HG03442 (cell line): ENCODE data around the gene ABCC1.

Source experiments
- ATAC-seq: cut with Tn5 transposase; IDR thresholded peaks from one replicate; pipeline ENCODE4 v1.9.1; 2021; ENCODE audit warnings: mild to moderate bottlenecking, moderate library complexity; ENCODE audit not compliant: unreplicated experiment

Gene ABCC1

DNA sequence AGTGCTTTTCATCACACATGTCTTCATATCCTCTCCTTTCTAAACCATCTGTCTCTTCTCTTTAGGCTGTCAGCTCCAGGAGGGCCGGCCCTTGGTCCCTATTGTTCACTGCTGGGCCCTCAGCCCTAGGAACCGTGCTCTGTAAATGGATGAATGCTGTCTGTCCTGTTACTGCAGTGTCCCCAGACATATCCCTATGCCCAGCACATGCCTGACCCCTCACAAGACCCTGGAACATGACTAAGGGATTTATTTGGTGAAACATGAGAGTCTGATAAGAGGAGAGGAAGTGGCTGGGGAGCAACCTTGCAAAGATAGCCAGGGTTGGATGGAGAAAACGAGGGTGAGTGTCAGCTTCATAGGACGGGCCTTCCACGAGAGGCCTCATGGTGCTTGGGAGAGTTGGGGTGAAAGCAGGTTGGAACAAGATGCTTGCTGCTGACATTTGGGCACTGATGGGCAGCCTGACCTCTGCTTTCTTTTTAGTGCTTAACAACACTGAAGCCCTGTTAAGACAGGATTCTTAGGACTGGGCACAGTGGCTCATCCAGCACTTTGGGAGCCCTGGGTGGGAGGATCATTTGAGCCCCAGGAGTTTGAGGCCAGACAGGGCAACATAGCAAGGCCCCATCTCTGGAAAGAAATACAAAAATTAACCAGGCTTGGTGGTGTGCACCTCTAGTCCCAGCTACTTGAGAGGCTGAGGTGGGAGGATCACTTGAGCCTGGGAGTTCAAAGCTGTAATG lies 39.0 kb downstream of the ABCC1 start:
- no peak for ATAC-seq

- ATAC-seq: no peak
These were observed 41.5 kb downstream of the ABCC1 start for GRCh38 chr16:15990902-15991301.

DNA sequence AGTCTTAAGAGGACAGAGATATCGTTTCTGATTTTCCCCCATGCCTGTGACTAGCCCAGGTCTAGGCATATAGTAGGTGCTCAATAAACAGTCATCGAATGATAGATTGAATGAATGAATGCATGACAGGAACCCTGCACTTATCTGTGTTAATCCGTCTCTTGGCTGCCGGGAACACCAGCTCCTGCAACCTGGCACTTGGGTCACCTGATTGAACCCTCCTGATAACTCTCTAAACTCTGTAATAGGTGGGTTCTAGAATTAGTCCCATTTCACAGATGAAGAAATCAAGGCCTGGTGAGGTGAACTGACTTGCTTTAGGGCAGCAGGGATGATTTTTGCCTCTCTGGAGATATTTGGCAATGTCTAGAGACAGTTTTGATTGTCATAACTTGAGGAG lies 43.7 kb downstream of the ABCC1 start:
- ATAC-seq: no peak

GRCh38 chr16:15993541-15993940 lies 44.1 kb downstream of the ABCC1 start:
- ATAC-seq: no peak

- ATAC-seq: no peak
These were observed 44.7 kb downstream of the ABCC1 start for GRCh38 chr16:15993946-15994665.

GRCh38 chr16:15996432-15997109 lies 47.2 kb downstream of the ABCC1 start:
- no peak for ATAC-seq

GRCh38 chr16:16000685-16001084 lies 51.3 kb downstream of the ABCC1 start:
- ATAC-seq: no peak

DNA sequence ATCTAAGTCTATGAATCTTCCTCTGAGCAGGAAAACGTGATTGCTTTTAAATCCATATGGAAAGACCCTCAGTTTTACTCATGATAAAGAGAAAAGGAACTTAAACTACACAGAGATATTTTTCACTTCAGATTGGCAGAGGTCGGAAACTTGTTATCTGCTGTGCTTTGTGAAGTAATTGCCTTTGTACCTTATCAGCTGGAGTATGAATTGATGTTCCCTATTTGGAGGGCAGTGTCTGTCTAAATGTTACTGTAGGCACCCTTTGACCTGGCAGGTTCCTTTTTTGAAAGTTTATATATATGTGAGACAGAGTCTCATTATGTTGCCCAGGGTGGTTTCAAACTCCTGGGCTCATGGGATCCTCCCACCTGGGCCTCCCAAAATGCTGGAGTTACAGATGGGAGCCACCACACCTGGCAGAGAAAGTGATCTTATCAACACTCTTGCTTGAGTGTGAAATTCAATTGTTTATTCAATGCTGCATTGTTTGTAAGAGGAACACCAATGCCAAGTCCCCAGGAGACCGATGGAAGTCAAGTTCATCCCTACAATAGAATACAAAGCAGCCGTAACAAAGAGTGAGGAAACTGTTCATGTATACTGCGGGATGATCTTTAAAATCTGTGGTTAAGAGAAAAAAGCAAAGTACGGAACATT lies 52.3 kb downstream of the ABCC1 start:
- no peak for ATAC-seq

- ATAC-seq: no peak
These were observed 54.4 kb downstream of the ABCC1 start for GRCh38 chr16:16003719-16004313.

GRCh38 chr16:16004314-16004749 lies 54.9 kb downstream of the ABCC1 start:
- ATAC-seq: no peak

DNA sequence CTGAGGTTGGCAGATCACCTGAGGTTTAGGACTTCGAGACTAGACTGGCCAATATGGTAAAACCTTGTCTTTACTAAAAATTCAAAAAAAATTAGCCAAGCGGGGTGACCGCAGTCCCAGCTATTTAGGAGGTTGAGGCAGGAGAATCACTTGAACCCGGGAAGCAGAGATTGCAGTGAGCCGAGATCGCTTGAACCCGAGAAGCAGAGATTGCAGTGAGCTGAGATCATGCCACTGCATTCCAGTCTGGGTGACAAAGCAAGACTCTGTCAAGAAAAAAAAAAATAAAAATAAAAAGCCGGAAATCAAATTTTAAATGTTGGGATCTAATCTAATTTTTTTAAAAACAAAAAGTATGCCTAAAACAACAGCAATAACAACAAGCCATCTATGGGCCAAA lies 56.3 kb downstream of the ABCC1 start:
- no peak for ATAC-seq

DNA sequence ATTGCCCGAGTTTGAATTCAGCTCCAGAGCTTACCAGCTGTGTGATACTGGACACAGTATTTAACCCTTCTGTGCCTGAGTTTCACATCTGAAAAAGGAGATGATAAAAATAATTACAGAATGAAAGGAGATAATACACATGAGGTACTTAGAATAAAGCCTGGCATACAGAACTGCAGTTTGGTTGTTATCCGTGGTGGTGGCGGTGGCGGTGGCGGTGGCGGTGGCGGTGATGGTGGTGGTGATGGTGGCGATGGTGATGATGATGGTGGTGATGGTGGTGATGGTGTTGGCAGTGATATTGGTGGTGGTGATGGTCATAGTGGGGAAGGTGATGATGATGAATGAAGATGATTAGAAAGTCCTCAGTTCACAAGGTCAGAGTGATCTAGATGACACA lies 57.2 kb downstream of the ABCC1 start:
- no peak for ATAC-seq

DNA sequence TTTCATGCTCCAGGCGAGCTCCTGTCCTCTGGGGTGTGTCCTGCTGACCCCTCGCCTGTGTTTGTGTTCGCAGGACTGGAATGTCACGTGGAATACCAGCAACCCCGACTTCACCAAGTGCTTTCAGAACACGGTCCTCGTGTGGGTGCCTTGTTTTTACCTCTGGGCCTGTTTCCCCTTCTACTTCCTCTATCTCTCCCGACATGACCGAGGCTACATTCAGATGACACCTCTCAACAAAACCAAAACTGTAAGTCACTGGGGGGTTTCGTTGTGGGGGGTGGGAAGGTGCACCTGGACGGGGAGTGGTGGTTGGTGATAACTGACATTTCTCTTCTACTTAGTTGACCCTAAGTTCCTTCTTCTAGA lies 58.3 kb downstream of the ABCC1 start:
- ATAC-seq: peak; percentile 67

- no peak for ATAC-seq
These were observed 59.2 kb downstream of the ABCC1 start for GRCh38 chr16:16008666-16009065.

DNA sequence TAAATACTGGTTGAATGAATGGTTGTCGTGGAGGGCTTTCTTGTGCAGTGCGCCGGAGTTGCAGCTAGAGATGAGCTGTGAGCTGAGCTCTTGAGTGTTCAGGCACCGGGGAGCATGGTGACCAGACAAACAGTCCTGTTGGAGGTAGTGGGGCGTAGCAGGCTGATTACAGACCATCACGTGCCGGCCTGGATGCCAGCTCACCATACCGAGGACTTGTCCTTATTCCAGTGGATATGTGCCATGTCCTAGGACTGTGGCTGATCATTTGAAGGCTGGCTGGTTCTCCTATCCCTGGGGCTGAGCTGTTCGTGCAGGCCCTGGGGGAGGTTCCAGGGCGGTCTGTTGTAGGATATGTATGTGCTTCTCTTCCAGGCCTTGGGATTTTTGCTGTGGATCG lies 60.0 kb downstream of the ABCC1 start:
- ATAC-seq: no peak

GRCh38 chr16:16010194-16010593 lies 60.8 kb downstream of the ABCC1 start:
- no peak for ATAC-seq

- no peak for ATAC-seq
These were observed 62.7 kb downstream of the ABCC1 start for GRCh38 chr16:16012144-16012543.

- ATAC-seq: no peak
These were observed 64.4 kb downstream of the ABCC1 start for GRCh38 chr16:16013812-16014211.

DNA sequence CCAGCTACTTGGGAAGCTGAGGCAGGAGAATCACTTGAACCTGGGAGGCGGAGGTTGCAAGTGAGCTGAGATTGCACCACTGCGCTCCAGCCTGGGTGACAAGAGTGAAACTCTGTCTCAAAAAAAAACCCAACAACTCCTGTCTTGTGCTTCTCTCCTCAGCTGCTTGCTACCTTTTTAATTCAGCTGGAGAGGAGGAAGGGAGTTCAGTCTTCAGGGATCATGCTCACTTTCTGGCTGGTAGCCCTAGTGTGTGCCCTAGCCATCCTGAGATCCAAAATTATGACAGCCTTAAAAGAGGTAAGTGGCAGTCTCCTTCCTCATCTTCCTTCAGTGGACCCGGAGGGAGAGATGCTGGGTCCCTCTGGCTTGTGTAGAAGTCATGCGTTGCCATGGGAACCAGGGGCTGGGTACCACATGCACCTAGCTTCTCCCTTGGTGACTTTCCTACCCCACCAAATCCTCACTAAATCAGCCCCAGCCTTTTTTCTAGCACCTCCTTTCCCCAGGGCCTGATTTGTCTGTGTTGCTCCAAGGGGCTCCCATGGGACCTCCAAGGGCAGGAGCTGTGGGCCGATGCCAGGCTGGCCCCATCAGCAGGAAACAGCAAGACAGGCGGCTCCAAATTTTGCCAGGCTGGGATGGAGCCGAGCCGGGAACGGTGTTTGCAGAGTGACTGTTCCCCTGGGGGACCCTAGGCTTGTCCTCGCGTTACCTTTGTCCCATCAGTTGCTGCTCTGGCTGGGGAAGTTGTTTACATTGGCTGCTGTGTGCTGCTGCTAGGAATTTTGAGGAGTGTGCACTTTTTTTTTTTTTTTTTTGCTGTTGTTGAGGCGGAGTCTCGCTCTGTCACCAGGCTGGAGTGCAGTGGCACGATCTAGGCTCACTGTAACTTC lies 65.2 kb downstream of the ABCC1 start:
- ATAC-seq: no peak

GRCh38 chr16:16015849-16016248 lies 66.4 kb downstream of the ABCC1 start:
- ATAC-seq: no peak
